ENCODE measurements around the gene TRPM2.
A peak's percentile ranks its signal among the peaks of the same experiment; 100 is the strongest.

TRPM2 gene

DNA sequence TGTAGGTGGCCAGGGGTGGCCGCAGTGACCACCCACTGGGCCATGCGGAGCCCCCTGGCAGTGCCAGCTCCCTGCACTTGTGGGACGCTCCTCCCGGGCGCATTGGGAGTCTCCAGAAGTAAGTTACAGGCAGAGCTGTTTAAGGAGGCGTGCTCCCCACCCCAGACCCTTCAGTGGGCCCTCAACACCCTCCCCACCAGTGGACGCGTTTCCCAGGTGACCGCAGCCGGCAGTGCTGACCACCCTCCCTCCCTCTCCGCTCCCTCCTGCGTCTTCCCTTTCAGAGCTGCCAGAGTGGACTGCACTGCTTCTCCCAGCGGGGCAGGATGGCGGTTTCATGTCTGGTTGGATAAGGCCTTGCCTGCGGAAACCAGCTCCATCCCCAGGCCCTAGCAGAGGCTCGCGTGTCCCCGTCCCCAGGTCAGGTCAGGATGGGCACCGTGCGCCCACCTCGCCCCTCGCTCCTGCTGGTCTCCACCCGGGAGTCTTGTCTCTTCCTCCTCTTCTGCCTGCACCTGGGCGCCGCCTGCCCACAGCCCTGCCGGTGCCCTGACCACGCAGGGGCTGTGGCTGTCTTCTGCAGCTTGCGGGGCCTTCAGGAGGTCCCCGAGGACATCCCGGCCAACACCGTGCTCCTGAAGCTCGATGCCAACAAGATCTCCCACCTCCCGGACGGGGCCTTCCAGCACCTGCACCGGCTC is 102.9 kb downstream of the TRPM2 start:
- DNase-seq (ENCODE audit: low read depth), result no peak
- no peak for TF ChIP-seq CTCF (IDR thresholded peaks at IDR 0.05; ENCODE audit: low read length, missing control alignments)
- peak overlapping the region; percentile 60 for H3K4me3 ChIP-seq (replicated peaks; ENCODE audit: low read depth, low read length)

GRCh38 chr21:44456915-44457736 is 103.7 kb downstream of the TRPM2 start:
- no peak for TF ChIP-seq CTCF (IDR thresholded peaks at IDR 0.05; ENCODE audit: low read length, missing control alignments)
- DNase-seq (ENCODE audit: low read depth), result no peak
- H3K4me3 ChIP-seq (replicated peaks; ENCODE audit: low read depth, low read length), result no peak overlapping the region

GRCh38 chr21:44458971-44459711 is 105.7 kb downstream of the TRPM2 start:
- no peak for TF ChIP-seq CTCF (IDR thresholded peaks at IDR 0.05; ENCODE audit: low read length, missing control alignments)
- DNase-seq (ENCODE audit: low read depth), result no peak
- H3K4me3 ChIP-seq (replicated peaks; ENCODE audit: low read depth, low read length), result no peak overlapping the region

GRCh38 chr21:44459712-44460440 is 106.5 kb downstream of the TRPM2 start:
- DNase-seq (ENCODE audit: low read depth), result no peak
- H3K4me3 ChIP-seq (replicated peaks; ENCODE audit: low read depth, low read length), result no peak overlapping the region
- no peak for TF ChIP-seq CTCF (IDR thresholded peaks at IDR 0.05; ENCODE audit: low read length, missing control alignments)

- H3K4me3 ChIP-seq (replicated peaks; ENCODE audit: low read depth, low read length), result no peak overlapping the region
- TF ChIP-seq CTCF (IDR thresholded peaks at IDR 0.05; ENCODE audit: low read length, missing control alignments), result no peak
- DNase-seq (ENCODE audit: low read depth), result no peak
Observed at GRCh38 chr21:44460441-44460755, 107.0 kb downstream of the TRPM2 start.

GRCh38 chr21:44461005-44461404 is 107.6 kb downstream of the TRPM2 start:
- no peak for DNase-seq (ENCODE audit: low read depth)
- no peak for TF ChIP-seq CTCF (IDR thresholded peaks at IDR 0.05; ENCODE audit: low read length, missing control alignments)
- H3K4me3 ChIP-seq (replicated peaks; ENCODE audit: low read depth, low read length), result no peak overlapping the region
